ENCODE data around the gene UFSP2.

UFSP2 gene

GRCh38 chr4:185464887-185465286, 39.1 kb upstream of the UFSP2 start:
- Histone ChIP-seq H3K4me1 (ENCODE audit: control insufficient read depth, low read depth, low read length) (peaks cover 19% of the 10 kb centered on the region), H3K27ac (ENCODE audit: low read length) (no peak overlapping the region)

GRCh38 chr4:185464183-185464582, 38.4 kb upstream of the UFSP2 start:
- Histone ChIP-seq H3K9me3 (ENCODE audit: control insufficient read depth, low read depth, low read length) (no peaks in the 10 kb centered on the region), H3K36me3 (ENCODE audit: control insufficient read depth, low read depth, low read length) (no peaks in the 10 kb centered on the region), H3K4me3 (ENCODE audit: low read length) (no peak overlapping the region), H3K27me3 (ENCODE audit: control insufficient read depth, insufficient read depth, low read length) (peaks cover 2% of the 10 kb centered on the region), H3K27ac (ENCODE audit: low read length) (no peak overlapping the region), H3K4me1 (ENCODE audit: control insufficient read depth, low read depth, low read length) (peaks cover 17% of the 10 kb centered on the region), H3K9ac (ENCODE audit: low read length) (no peak overlapping the region)

More at GRCh38 chr4:185464887-185465286, 39.1 kb upstream of the UFSP2 start:
- Histone ChIP-seq H3K4me3 (ENCODE audit: low read length) (no peak overlapping the region), H3K9ac (ENCODE audit: low read length) (no peak overlapping the region), H3K36me3 (ENCODE audit: control insufficient read depth, low read depth, low read length) (no peaks in the 10 kb centered on the region), H3K27me3 (ENCODE audit: control insufficient read depth, insufficient read depth, low read length) (peaks cover 9% of the 10 kb centered on the region), H3K9me3 (ENCODE audit: control insufficient read depth, low read depth, low read length) (no peaks in the 10 kb centered on the region)

DNA sequence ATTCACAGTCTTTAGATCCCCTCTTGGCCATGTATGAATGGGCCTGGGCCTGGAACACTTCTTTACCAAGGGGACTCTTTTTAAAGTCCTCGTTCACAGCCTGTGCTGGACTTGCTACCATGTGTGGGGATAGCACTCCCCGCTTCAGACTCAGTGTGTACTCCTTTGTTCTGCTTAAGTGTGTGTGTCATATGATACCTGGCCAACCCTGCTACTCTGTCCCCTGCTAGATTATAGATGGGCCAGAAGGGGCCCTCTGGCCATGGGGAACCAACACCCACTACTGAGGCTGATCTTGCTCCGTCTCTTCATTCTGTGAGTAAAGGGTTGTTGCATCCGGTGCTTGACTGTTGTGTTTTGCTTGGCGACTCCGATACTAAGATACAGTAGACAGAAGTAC, 37.8 kb upstream of the UFSP2 start:
- Histone ChIP-seq H3K27ac (ENCODE audit: low read length) (no peak overlapping the region), H3K4me3 (ENCODE audit: low read length) (no peak overlapping the region), H3K4me1 (ENCODE audit: control insufficient read depth, low read depth, low read length) (peaks cover 16% of the 10 kb centered on the region), H3K36me3 (ENCODE audit: control insufficient read depth, low read depth, low read length) (no peaks in the 10 kb centered on the region), H3K9me3 (ENCODE audit: control insufficient read depth, low read depth, low read length) (no peaks in the 10 kb centered on the region), H3K27me3 (ENCODE audit: control insufficient read depth, insufficient read depth, low read length) (no peaks in the 10 kb centered on the region), H3K9ac (ENCODE audit: low read length) (no peak overlapping the region)

DNA sequence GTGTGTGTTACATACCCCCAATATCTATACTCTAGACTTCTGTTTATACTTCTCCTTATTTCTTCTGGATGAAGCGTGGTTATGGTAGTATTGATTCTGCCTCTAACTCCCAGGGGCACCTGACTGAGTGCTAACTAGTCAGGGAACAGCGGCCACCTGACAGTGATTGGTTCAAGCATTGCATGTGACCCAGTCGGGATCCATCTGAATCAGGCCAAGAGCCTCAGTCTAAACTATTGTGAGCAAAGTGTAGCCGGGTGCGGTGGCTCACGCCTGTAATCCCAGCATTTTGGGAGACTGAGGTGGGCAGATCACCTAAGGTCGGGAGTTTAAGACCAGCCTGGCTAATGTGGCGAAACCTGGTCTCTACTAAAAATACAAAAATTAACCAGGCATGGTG, 35.8 kb upstream of the UFSP2 start:
- H3K27me3 ChIP-seq (ENCODE audit: control insufficient read depth, insufficient read depth, low read length): no peaks in the 10 kb centered on the region
- H3K27ac ChIP-seq (ENCODE audit: low read length): no peak overlapping the region
- H3K9me3 ChIP-seq (ENCODE audit: control insufficient read depth, low read depth, low read length): no peaks in the 10 kb centered on the region
- no peak overlapping the region for H3K4me3 ChIP-seq (ENCODE audit: low read length)
- H3K9ac ChIP-seq (ENCODE audit: low read length): no peak overlapping the region
- peaks cover 23% of the 10 kb centered on the region for H3K4me1 ChIP-seq (ENCODE audit: control insufficient read depth, low read depth, low read length)
- H3K36me3 ChIP-seq (ENCODE audit: control insufficient read depth, low read depth, low read length): no peaks in the 10 kb centered on the region

DNA sequence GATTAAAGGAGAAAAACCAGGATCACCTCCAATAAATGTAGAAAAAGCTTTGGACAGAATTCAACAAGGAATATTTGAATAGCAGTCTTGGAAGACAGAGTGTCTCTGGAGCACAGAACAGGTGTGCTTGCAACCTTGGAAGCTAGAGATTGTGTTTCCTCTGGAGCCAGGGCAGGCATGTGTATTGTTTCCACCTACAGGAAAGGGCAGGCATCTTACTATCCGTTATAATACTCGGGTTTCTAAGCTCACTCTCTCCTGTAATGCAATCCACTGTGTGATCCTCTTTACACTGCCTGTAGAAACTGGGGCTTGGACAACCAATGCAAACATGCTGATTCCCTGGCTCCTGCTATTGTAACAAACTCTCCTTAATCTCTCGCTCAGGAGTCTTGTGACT, 31.4 kb upstream of the UFSP2 start:
- no peak overlapping the region for H3K4me3 ChIP-seq (ENCODE audit: low read length)
- H3K9me3 ChIP-seq (ENCODE audit: control insufficient read depth, low read depth, low read length): no peaks in the 10 kb centered on the region
- no peaks in the 10 kb centered on the region for H3K27me3 ChIP-seq (ENCODE audit: control insufficient read depth, insufficient read depth, low read length)
- no peaks in the 10 kb centered on the region for H3K36me3 ChIP-seq (ENCODE audit: control insufficient read depth, low read depth, low read length)
- H3K27ac ChIP-seq (ENCODE audit: low read length): no peak overlapping the region
- H3K4me1 ChIP-seq (ENCODE audit: control insufficient read depth, low read depth, low read length): peaks cover 7% of the 10 kb centered on the region
- H3K9ac ChIP-seq (ENCODE audit: low read length): no peak overlapping the region

DNA sequence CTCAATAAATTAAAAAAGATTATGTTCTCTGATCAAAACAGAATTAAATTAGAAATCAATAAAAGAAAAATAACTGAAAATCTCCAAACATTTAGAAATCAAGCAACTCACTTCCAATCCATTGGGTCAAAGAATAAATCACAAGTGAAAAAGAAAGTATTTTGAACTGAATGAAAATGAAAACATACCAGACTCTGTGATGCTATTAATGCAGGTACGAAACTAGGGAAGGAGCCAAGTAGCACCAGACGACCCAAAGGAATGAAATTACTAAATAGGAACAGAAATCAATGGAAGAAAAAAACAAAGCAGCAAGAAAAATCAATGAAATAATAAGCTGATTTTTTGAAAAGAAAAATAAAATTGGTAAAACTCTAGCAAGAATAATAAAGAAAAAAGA, 30.4 kb upstream of the UFSP2 start:
- H3K4me1 ChIP-seq (ENCODE audit: control insufficient read depth, low read depth, low read length): peaks cover 7% of the 10 kb centered on the region
- no peak overlapping the region for H3K27ac ChIP-seq (ENCODE audit: low read length)
- no peaks in the 10 kb centered on the region for H3K36me3 ChIP-seq (ENCODE audit: control insufficient read depth, low read depth, low read length)
- H3K9me3 ChIP-seq (ENCODE audit: control insufficient read depth, low read depth, low read length): no peaks in the 10 kb centered on the region
- no peak overlapping the region for H3K4me3 ChIP-seq (ENCODE audit: low read length)
- H3K27me3 ChIP-seq (ENCODE audit: control insufficient read depth, insufficient read depth, low read length): no peaks in the 10 kb centered on the region
- H3K9ac ChIP-seq (ENCODE audit: low read length): no peak overlapping the region

GRCh38 chr4:185445209-185445608, 19.4 kb upstream of the UFSP2 start:
- H3K27ac ChIP-seq (ENCODE audit: low read length): no peak overlapping the region
- no peak overlapping the region for H3K4me3 ChIP-seq (ENCODE audit: low read length)

GRCh38 chr4:185441479-185441878, 15.7 kb upstream of the UFSP2 start:
- H3K27ac ChIP-seq (ENCODE audit: low read length): no peak overlapping the region
- no peak overlapping the region for H3K9ac ChIP-seq (ENCODE audit: low read length)
- no peaks in the 10 kb centered on the region for H3K36me3 ChIP-seq (ENCODE audit: control insufficient read depth, low read depth, low read length)
- H3K4me1 ChIP-seq (ENCODE audit: control insufficient read depth, low read depth, low read length): no peaks in the 10 kb centered on the region
- H3K4me3 ChIP-seq (ENCODE audit: low read length): no peak overlapping the region
- no peaks in the 10 kb centered on the region for H3K27me3 ChIP-seq (ENCODE audit: control insufficient read depth, insufficient read depth, low read length)
- H3K9me3 ChIP-seq (ENCODE audit: control insufficient read depth, low read depth, low read length): no peaks in the 10 kb centered on the region

More at GRCh38 chr4:185445209-185445608, 19.4 kb upstream of the UFSP2 start:
- Histone ChIP-seq H3K9me3 (ENCODE audit: control insufficient read depth, low read depth, low read length) (no peaks in the 10 kb centered on the region), H3K9ac (ENCODE audit: low read length) (no peak overlapping the region), H3K4me1 (ENCODE audit: control insufficient read depth, low read depth, low read length) (no peaks in the 10 kb centered on the region), H3K36me3 (ENCODE audit: control insufficient read depth, low read depth, low read length) (no peaks in the 10 kb centered on the region), H3K27me3 (ENCODE audit: control insufficient read depth, insufficient read depth, low read length) (no peaks in the 10 kb centered on the region)

DNA sequence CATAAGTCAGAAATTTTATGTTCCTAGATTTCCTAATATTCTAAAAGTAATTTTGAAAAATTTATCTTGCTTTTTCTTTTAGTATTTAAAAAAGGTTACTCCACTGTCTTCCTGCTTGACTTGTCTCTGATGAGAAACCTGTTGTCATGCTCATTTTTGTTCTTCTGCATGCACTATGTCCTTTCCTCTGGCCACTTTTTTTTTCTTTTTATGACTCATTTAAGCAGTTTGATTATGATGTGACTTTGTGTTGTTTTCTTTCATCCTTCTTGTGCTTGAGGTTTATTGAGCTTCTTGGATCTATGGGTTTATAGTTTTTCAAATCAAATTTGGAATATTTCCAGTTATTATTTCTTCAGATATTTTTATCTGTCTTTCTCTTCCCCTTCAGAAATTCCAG, 12.0 kb upstream of the UFSP2 start:
- Histone ChIP-seq H3K9ac (ENCODE audit: low read length) (no peak overlapping the region), H3K4me3 (ENCODE audit: low read length) (no peak overlapping the region), H3K27me3 (ENCODE audit: control insufficient read depth, insufficient read depth, low read length) (no peaks in the 10 kb centered on the region), H3K9me3 (ENCODE audit: control insufficient read depth, low read depth, low read length) (no peaks in the 10 kb centered on the region), H3K27ac (ENCODE audit: low read length) (no peak overlapping the region), H3K36me3 (ENCODE audit: control insufficient read depth, low read depth, low read length) (no peaks in the 10 kb centered on the region), H3K4me1 (ENCODE audit: control insufficient read depth, low read depth, low read length) (no peaks in the 10 kb centered on the region)

DNA sequence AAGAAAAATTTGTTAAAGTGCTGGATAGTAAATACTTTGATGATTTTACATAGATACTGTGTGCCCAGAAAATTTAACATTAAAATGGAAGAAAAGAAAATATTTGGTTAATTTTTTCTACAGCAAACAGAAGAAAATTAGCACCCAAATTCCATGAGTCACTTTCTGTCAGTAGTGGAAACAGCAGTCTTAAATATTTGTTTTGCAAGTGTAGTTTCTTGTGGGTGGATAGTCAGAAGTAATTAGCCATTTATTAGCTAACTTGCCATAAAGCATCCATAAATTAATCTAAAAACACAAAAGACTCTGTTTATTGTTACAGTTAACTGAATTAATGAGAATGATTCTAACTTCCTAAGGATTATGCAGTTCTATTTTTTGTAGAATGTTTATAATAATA, 9.7 kb upstream of the UFSP2 start:
- H3K9ac ChIP-seq (ENCODE audit: low read length): no peak overlapping the region
- H3K9me3 ChIP-seq (ENCODE audit: control insufficient read depth, low read depth, low read length): no peaks in the 10 kb centered on the region
- H3K36me3 ChIP-seq (ENCODE audit: control insufficient read depth, low read depth, low read length): no peaks in the 10 kb centered on the region
- no peaks in the 10 kb centered on the region for H3K27me3 ChIP-seq (ENCODE audit: control insufficient read depth, insufficient read depth, low read length)
- no peak overlapping the region for H3K4me3 ChIP-seq (ENCODE audit: low read length)
- H3K27ac ChIP-seq (ENCODE audit: low read length): no peak overlapping the region
- no peaks in the 10 kb centered on the region for H3K4me1 ChIP-seq (ENCODE audit: control insufficient read depth, low read depth, low read length)

- Histone ChIP-seq H3K27me3 (ENCODE audit: control insufficient read depth, insufficient read depth, low read length) (no peaks in the 10 kb centered on the region), H3K27ac (ENCODE audit: low read length) (no peak overlapping the region), H3K4me1 (ENCODE audit: control insufficient read depth, low read depth, low read length) (peaks cover 3% of the 10 kb centered on the region), H3K36me3 (ENCODE audit: control insufficient read depth, low read depth, low read length) (no peaks in the 10 kb centered on the region), H3K9ac (ENCODE audit: low read length) (no peak overlapping the region), H3K9me3 (ENCODE audit: control insufficient read depth, low read depth, low read length) (no peaks in the 10 kb centered on the region), H3K4me3 (ENCODE audit: low read length) (no peak overlapping the region)
These were observed 3.9 kb upstream of the UFSP2 start for GRCh38 chr4:185429660-185430059.

DNA sequence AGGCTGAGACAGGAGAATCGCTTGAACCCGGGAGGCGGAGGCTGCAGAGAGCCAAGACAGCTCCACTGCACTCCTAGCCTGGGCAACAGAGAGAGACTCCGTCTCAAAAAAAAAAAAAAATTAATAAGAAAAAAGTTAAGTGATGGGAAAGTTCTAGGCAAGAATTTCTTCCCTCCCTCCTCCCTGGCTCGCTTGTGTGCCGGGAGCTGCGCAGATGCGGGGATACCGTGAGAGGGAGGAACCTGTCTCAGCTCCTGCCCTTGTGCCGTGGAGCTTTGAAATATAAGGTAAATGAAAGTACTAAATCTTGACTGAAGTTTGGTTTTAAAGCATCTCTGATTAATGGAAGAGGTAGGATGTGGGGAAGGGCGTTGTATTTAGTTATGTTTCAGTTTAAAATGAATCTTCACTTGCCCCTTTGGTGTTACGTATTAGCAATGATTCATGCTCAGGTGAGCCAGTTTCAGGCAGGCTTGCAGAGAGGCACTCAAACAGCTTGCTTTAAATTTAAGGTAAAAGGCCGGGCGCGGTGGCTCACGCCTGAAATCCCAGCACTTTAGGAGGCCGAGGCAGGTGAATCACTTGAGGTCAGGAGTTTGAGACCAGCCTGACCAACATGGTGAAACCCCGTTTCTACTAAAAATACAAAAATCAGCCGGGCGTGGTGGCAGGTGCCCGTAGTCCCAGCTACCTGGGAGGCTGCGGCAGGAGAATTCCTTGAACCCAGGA, 1.4 kb upstream of the UFSP2 start:
- H3K27ac ChIP-seq (ENCODE audit: low read length): no peak overlapping the region
- no peak overlapping the region for H3K4me3 ChIP-seq (ENCODE audit: low read length)
- H3K9ac ChIP-seq (ENCODE audit: low read length): no peak overlapping the region
- peaks cover 1% of the 10 kb centered on the region for H3K36me3 ChIP-seq (ENCODE audit: control insufficient read depth, low read depth, low read length)
- H3K4me1 ChIP-seq (ENCODE audit: control insufficient read depth, low read depth, low read length): peaks cover 4% of the 10 kb centered on the region
- H3K9me3 ChIP-seq (ENCODE audit: control insufficient read depth, low read depth, low read length): no peaks in the 10 kb centered on the region
- H3K27me3 ChIP-seq (ENCODE audit: control insufficient read depth, insufficient read depth, low read length): no peaks in the 10 kb centered on the region
